ENCODE results near the gene KIFAP3.
"Not testable (repeated sequence)": the region's sequence is repeated elsewhere in the genome, so short reads cannot be mapped to it uniquely, and the experiment has no call there.

KIFAP3 gene

GRCh38 chr1:169890761-169891538 lies 183.5 kb downstream of the KIFAP3 start:
- DNase-seq (ENCODE audit: low read depth, low spot score), result no peak

- DNase-seq (ENCODE audit: low read depth, low spot score), result no peak
These were observed 184.6 kb downstream of the KIFAP3 start for GRCh38 chr1:169889871-169890270.

GRCh38 chr1:169886931-169887330 lies 187.6 kb downstream of the KIFAP3 start:
- DNase-seq (ENCODE audit: low read depth, low spot score), result no peak

GRCh38 chr1:169886422-169886821 lies 188.1 kb downstream of the KIFAP3 start:
- DNase-seq (ENCODE audit: low read depth, low spot score), result no peak

GRCh38 chr1:169885207-169885606 lies 189.3 kb downstream of the KIFAP3 start:
- no peak for DNase-seq (ENCODE audit: low read depth, low spot score)

GRCh38 chr1:169884634-169885033 lies 189.9 kb downstream of the KIFAP3 start:
- DNase-seq (ENCODE audit: low read depth, low spot score), result no peak

GRCh38 chr1:169882039-169882511 lies 192.4 kb downstream of the KIFAP3 start:
- no peak for DNase-seq (ENCODE audit: low read depth, low spot score)

- DNase-seq (ENCODE audit: low read depth, low spot score), result no peak
These were observed 195.3 kb downstream of the KIFAP3 start for GRCh38 chr1:169879034-169879840.

- DNase-seq (ENCODE audit: low read depth, low spot score), result no peak
These were observed 196.0 kb downstream of the KIFAP3 start for GRCh38 chr1:169878498-169878897.

- no peak for DNase-seq (ENCODE audit: low read depth, low spot score)
These were observed 196.5 kb downstream of the KIFAP3 start for GRCh38 chr1:169877800-169878491.

GRCh38 chr1:169874229-169874628 lies 200.3 kb downstream of the KIFAP3 start:
- DNase-seq (ENCODE audit: low read depth, low spot score), result no peak

GRCh38 chr1:169873582-169874199 lies 200.8 kb downstream of the KIFAP3 start:
- DNase-seq (ENCODE audit: low read depth, low spot score), result no peak

- DNase-seq (ENCODE audit: low read depth, low spot score), result no peak
These were observed 201.6 kb downstream of the KIFAP3 start for GRCh38 chr1:169872906-169873305.

GRCh38 chr1:169871988-169872387 lies 202.5 kb downstream of the KIFAP3 start:
- not testable (repeated sequence) for DNase-seq (ENCODE audit: low read depth, low spot score)
